LNCaP clone FGC (cell line): ENCODE measurements around the gene SLC38A10.

Experiments
- DNase-seq: peaks from one replicate; pipeline ENCODE4 v3.0.0-alpha.2; 2011; ENCODE audit warnings: low read depth
- H3K4me3 ChIP-seq: 2 replicates; pipeline ENCODE4 v1.5.1; 2011; ENCODE audit warnings: mild to moderate bottlenecking, low read depth, low read length, control low read depth
- CTCF ChIP-seq: IDR thresholded peaks from 2 replicates; pipeline ENCODE4 v1.5.1; 2012; ENCODE audit warnings: mild to moderate bottlenecking; ENCODE audit not compliant: control insufficient read depth, insufficient read depth; ENCODE audit errors: extremely low read depth

Gene SLC38A10

GRCh38 chr17:81251094-81251708 lies 43.9 kb downstream of the SLC38A10 start:
- DNase-seq: peak; percentile 37
- H3K4me3 ChIP-seq: 0 out of 2 replicates have a peak overlapping the region, but pooled peaks have one; percentile 15
- no peak for TF ChIP-seq CTCF

- H3K4me3 ChIP-seq: no peak overlapping the region
- no peak for DNase-seq
- TF ChIP-seq CTCF: no peak
These were observed 44.6 kb downstream of the SLC38A10 start for GRCh38 chr17:81250286-81251093.

GRCh38 chr17:81249223-81250040 lies 45.7 kb downstream of the SLC38A10 start:
- TF ChIP-seq CTCF: no peak
- DNase-seq: no peak
- H3K4me3 ChIP-seq: no peak overlapping the region

- H3K4me3 ChIP-seq: no peak overlapping the region
- DNase-seq: no peak
- TF ChIP-seq CTCF: no peak
These were observed 46.5 kb downstream of the SLC38A10 start for GRCh38 chr17:81248649-81249048.

- no peak for TF ChIP-seq CTCF
- no peak overlapping the region for H3K4me3 ChIP-seq
- DNase-seq: no peak
These were observed 47.6 kb downstream of the SLC38A10 start for GRCh38 chr17:81247339-81247990.

- no peak for TF ChIP-seq CTCF
- no peak overlapping the region for H3K4me3 ChIP-seq
- no peak for DNase-seq
These were observed 48.3 kb downstream of the SLC38A10 start for GRCh38 chr17:81246679-81247338.
